Measurements from ENCODE around the gene PRAMEF8.
"Not testable (repeated sequence)": the region's sequence is repeated elsewhere in the genome, so short reads cannot be mapped to it uniquely, and the experiment has no call there.

- TF ChIP-seq, protein P1, sequence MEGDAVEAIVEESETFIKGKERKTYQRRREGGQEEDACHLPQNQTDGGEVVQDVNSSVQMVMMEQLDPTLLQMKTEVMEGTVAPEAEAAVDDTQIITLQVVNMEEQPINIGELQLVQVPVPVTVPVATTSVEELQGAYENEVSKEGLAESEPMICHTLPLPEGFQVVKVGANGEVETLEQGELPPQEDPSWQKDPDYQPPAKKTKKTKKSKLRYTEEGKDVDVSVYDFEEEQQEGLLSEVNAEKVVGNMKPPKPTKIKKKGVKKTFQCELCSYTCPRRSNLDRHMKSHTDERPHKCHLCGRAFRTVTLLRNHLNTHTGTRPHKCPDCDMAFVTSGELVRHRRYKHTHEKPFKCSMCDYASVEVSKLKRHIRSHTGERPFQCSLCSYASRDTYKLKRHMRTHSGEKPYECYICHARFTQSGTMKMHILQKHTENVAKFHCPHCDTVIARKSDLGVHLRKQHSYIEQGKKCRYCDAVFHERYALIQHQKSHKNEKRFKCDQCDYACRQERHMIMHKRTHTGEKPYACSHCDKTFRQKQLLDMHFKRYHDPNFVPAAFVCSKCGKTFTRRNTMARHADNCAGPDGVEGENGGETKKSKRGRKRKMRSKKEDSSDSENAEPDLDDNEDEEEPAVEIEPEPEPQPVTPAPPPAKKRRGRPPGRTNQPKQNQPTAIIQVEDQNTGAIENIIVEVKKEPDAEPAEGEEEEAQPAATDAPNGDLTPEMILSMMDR (IDR thresholded peaks at IDR 0.05) = not testable (repeated sequence)
- not testable (repeated sequence) for TF ChIP-seq POLR2A (IDR thresholded peaks at IDR 0.05)
Observed at GRCh38 chr1:13265124-13265523, 19.8 kb downstream of the PRAMEF8 start.

Measured in body of pancreas (tissue), 4 donors.